NB4 (cell line): Measurements from ENCODE around the gene WBP2NL.

Experiments
- DNase-seq: peaks from one replicate; pipeline ENCODE4 v3.0.0; 2010; ENCODE audit warnings: low read depth
- H3K4me3 ChIP-seq: one replicate; pipeline ENCODE4 v1.5.1; 2011; ENCODE audit warnings: mild to moderate bottlenecking, low read depth, low read length, moderate library complexity
- CTCF ChIP-seq: IDR thresholded peaks from one replicate; pipeline ENCODE4 v1.5.1; 2012; ENCODE audit warnings: low read depth, low read length
- MAX ChIP-seq: IDR thresholded peaks from 2 replicates; pipeline ENCODE4 v1.6.1; 2011; ENCODE audit warnings: low read depth, low read length
- MYC ChIP-seq: IDR thresholded peaks from 2 replicates; pipeline ENCODE4 v1.6.1; 2011; ENCODE audit warnings: low read depth, low read length
- POLR2A ChIP-seq: IDR thresholded peaks from 2 replicates; pipeline ENCODE4 v1.6.1; 2011; ENCODE audit warnings: mild to moderate bottlenecking; ENCODE audit not compliant: insufficient read length; ENCODE audit errors: extremely low read depth

WBP2NL gene

GRCh38 chr22:42072606-42073330 is 74.2 kb downstream of the WBP2NL start:
- DNase-seq: peak; percentile 28
- TF ChIP-seq POLR2A: no peak
- TF ChIP-seq MYC: no peak
- TF ChIP-seq CTCF: peak; percentile 13
- no peak for TF ChIP-seq MAX
- no peak overlapping the region for H3K4me3 ChIP-seq

GRCh38 chr22:42073621-42074041 is 75.0 kb downstream of the WBP2NL start:
- no peak overlapping the region for H3K4me3 ChIP-seq
- TF ChIP-seq CTCF: no peak
- no peak for TF ChIP-seq MAX
- TF ChIP-seq POLR2A: no peak
- no peak for TF ChIP-seq MYC
- DNase-seq: no peak

- no peak for TF ChIP-seq POLR2A
- TF ChIP-seq CTCF: no peak
- TF ChIP-seq MYC: no peak
- TF ChIP-seq MAX: no peak
- DNase-seq: no peak
- no peak within 1 kb of the TSS for H3K4me3 ChIP-seq
Measured at GRCh38 chr22:42074132-42074811, 75.7 kb downstream of the WBP2NL start, which contains the start of gene PHETA2. Gene PHETA2 (plus strand): TSS chr22:42074248. CDS start chr22:42077294, 3,046 bp downstream.

- no peak overlapping the region for H3K4me3 ChIP-seq
- TF ChIP-seq MYC (no peak), CTCF (no peak), POLR2A (no peak), MAX (no peak)
- DNase-seq: no peak
Measured at GRCh38 chr22:42074846-42075676, 76.5 kb downstream of the WBP2NL start.

- no peak overlapping the region for H3K4me3 ChIP-seq
- TF ChIP-seq CTCF (no peak), MAX (no peak), MYC (no peak), POLR2A (no peak)
- DNase-seq: no peak
Measured at GRCh38 chr22:42076764-42077485, 78.3 kb downstream of the WBP2NL start.
